Upper lobe of left lung (tissue), 6 donors: ENCODE data around the gene SGMS1. TPM values are rescaled to one million over a fixed set of nuclear protein-coding genes. Genes with fewer than 3 reads are reported as not detected.
A peak's percentile ranks its signal among the peaks of the same experiment; 100 is the strongest.

Experiments used
- ATAC-seq, 2 donors: fragments of 200-7000 bp; cut with Tn5 transposase; one replicate each; pipeline ENCODE4 v1.9.1; 2022; ENCODE audit warnings: mild to moderate bottlenecking in 2 of 2, moderate library complexity in 2 of 2; ENCODE audit not compliant: low FRiP score in 2 of 2
- DNase-seq, 2 donors: peaks; one replicate each; pipeline ENCODE4 v3.0.0-alpha.2; 2019 to 2020
- H3K27ac ChIP-seq, 4 donors: fragments of 200-600 bp; sonication (generic); one replicate each; pipeline ENCODE4 v1.5.1; 2016 to 2019
- H3K27me3 ChIP-seq, 4 donors: fragments of 200-600 bp; sonication (generic); one replicate each; pipeline ENCODE4 v1.5.1; 2017 to 2019
- H3K36me3 ChIP-seq, 4 donors: fragments of 200-600 bp; sonication (generic); one replicate each; pipeline ENCODE4 v1.5.1; 2016 to 2019
- H3K4me1 ChIP-seq, 4 donors: fragments of 200-600 bp; sonication (generic); one replicate each; pipeline ENCODE4 v1.5.1; 2018 to 2019
- H3K4me3 ChIP-seq, 4 donors: fragments of 200-600 bp; sonication (generic); one replicate each; pipeline ENCODE4 v1.5.1; 2017 to 2019; ENCODE audit warnings: mild to moderate bottlenecking in 2 of 4, moderate library complexity in 1 of 4
- H3K9me3 ChIP-seq, 4 donors: fragments of 200-600 bp; sonication (generic); one replicate each; pipeline ENCODE4 v1.5.1; 2018 to 2019
- EP300 ChIP-seq, 4 donors: sonication (generic); formaldehyde crosslinking; IDR thresholded peaks; one replicate each; pipeline ENCODE4 v1.5.1; 2017; ENCODE audit warnings: antibody characterized with exemption in 4 of 4, control low read depth in 2 of 4
- POLR2A ChIP-seq, 4 donors: fragments of 450-650 bp; IDR thresholded peaks; one replicate each; pipeline ENCODE4 v1.5.1; 2016 to 2017; ENCODE audit warnings: antibody characterized with exemption in 4 of 4, mild to moderate bottlenecking in 2 of 4
- POLR2AphosphoS5 ChIP-seq, 2 donors: sonication (generic); formaldehyde crosslinking; IDR thresholded peaks; one replicate each; pipeline ENCODE4 v1.5.1; 2017; ENCODE audit warnings: antibody characterized with exemption in 2 of 2
- WGBS, 2 donors: methylation state at CpG; one replicate each; pipeline ENCODE4 v1.1.5; 2017 to 2018; 5-methylcytosine and 5-hydroxymethylcytosine counted together
- total RNA-seq, 6 donors: library from RNA; depleted of rRNA in 4 of 6; stranded (reverse); fragments of >200 nt in 4 of 6; gene quantifications; one replicate each; pipeline versions ENCODE4 v1.1.0 to v1.2.1, GENCODE V29; 2016 to 2021
- TF ChIP-seq, protein P1 (sequence below), 6 experiments: fragments of 450-650 bp in 4 of 6; fragments of 200-600 bp in 2 of 6; sonication (generic) in 2 of 6; IDR thresholded peaks; one replicate each; pipeline ENCODE4 v1.5.1; 2016 to 2019; ENCODE audit warnings: antibody characterized with exemption in 6 of 6
- donor health status: DM: no; HTN: no; CAD: no; lungs with moderate emphysema.
- donor health status: DM: no; HTN: yes; CAD: no; lungs with severe emphysema.

Gene SGMS1
- total RNA-seq, 6 donors from 2014 or later = 66.7 to 230 (median 173) TPM

DNA sequence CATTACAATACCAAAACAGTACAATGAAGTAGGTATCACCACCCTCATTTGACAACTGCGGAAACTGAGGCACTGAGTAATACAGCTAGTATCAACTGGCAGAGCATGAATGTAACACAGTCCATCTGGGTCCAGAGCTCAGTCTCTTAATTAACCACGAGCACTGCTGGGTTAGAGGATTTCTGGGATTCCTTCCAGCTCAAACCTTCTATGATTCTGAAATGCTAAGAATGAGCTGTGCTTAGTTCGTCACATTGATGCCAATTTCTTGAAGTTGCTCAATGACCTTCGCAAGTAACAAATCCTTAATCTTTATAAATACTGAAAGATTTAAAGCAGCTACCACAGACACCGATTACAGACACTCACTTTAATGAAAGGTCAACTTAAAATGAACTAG lies 62.5 kb downstream of the SGMS1 start:
- TF ChIP-seq POLR2A (IDR thresholded peaks at IDR 0.05) = no peak
- TF ChIP-seq, protein P1, sequence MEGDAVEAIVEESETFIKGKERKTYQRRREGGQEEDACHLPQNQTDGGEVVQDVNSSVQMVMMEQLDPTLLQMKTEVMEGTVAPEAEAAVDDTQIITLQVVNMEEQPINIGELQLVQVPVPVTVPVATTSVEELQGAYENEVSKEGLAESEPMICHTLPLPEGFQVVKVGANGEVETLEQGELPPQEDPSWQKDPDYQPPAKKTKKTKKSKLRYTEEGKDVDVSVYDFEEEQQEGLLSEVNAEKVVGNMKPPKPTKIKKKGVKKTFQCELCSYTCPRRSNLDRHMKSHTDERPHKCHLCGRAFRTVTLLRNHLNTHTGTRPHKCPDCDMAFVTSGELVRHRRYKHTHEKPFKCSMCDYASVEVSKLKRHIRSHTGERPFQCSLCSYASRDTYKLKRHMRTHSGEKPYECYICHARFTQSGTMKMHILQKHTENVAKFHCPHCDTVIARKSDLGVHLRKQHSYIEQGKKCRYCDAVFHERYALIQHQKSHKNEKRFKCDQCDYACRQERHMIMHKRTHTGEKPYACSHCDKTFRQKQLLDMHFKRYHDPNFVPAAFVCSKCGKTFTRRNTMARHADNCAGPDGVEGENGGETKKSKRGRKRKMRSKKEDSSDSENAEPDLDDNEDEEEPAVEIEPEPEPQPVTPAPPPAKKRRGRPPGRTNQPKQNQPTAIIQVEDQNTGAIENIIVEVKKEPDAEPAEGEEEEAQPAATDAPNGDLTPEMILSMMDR (IDR thresholded peaks at IDR 0.05) = no peak
- no peak for TF ChIP-seq POLR2AphosphoS5 (IDR thresholded peaks at IDR 0.05)
- TF ChIP-seq EP300 (IDR thresholded peaks at IDR 0.05) = no peak
- ATAC-seq = peak; percentile 74 to 88
- Histone ChIP-seq H3K9me3 (no peaks in the 10 kb centered on the region), H3K4me3 (no peak overlapping the region), H3K27me3 (no peaks in the 10 kb centered on the region), H3K4me1 (peaks cover 0 to 27% (median 19%) of the 10 kb centered on the region in 4 donors), H3K27ac (peak overlapping the region in 3 of 4 donors; percentile 9 to 42 (median 24)), H3K36me3 (no peaks in the 10 kb centered on the region)
- no peak for DNase-seq
- WGBS, 2 donors = 53 to 69% methylated on average over 5 of the region's 5 CpGs

DNA sequence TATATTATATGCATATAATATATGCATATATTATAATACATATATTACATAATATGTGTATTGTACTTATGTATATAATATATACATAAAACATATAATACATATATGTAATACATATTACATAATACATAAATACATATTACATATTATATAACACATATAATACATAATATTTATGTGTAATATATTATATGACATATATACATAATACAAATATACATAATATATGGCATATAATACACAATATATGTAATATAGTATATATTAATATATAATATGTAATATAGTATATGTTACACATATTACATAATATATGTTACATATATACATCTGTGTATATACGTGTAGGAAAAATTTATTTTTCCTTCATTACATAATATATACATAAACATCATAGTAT lies 63.4 kb downstream of the SGMS1 start:
- Histone ChIP-seq H3K27me3 (no peaks in the 10 kb centered on the region), H3K9me3 (no peaks in the 10 kb centered on the region), H3K4me3 (no peak overlapping the region), H3K4me1 (peaks cover 0 to 32% (median 19%) of the 10 kb centered on the region in 4 donors), H3K36me3 (no peaks in the 10 kb centered on the region), H3K27ac (no peak overlapping the region)
- WGBS, 2 donors = 78 to 94% methylated on average over 1 of the region's 1 CpG
- DNase-seq (no peak), ATAC-seq (no peak)
- TF ChIP-seq, protein P1 (IDR thresholded peaks at IDR 0.05) = no peak
- TF ChIP-seq POLR2AphosphoS5 (IDR thresholded peaks at IDR 0.05) (no peak), POLR2A (IDR thresholded peaks at IDR 0.05) (no peak), EP300 (IDR thresholded peaks at IDR 0.05) (no peak)

DNA sequence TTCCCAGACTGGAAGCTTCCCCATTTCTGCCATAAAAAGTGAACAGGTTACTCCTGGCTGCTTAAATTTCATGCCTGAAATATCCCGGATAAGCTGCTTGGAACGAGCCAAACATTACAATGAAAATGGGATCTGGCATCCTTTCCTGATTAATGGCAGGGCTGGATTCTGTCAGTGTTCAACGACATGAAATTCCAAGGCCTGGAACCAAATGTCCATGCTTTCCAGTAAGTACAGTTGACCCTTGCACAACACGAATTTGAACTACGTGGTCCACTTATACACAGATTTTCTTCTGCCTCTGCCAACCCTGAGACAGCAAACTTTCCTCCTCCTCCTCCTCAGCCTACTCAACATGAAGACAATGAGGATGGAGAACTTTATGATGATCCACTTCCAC lies 65.4 kb downstream of the SGMS1 start:
- no peak overlapping the region for H3K27ac ChIP-seq
- WGBS, 2 donors = 66 to 82% methylated on average over 5 of the region's 5 CpGs
- no peaks in the 10 kb centered on the region for H3K27me3 ChIP-seq
- DNase-seq (no peak), ATAC-seq (peak in 1 of 2 donors; percentile 28)
- no peak overlapping the region for H3K4me3 ChIP-seq
- H3K36me3 ChIP-seq = no peaks in the 10 kb centered on the region
- H3K9me3 ChIP-seq = no peaks in the 10 kb centered on the region
- TF ChIP-seq, protein P1 (IDR thresholded peaks at IDR 0.05) = no peak
- TF ChIP-seq POLR2A (IDR thresholded peaks at IDR 0.05) = no peak
- peak; percentile 27 to 66 for TF ChIP-seq POLR2AphosphoS5 (IDR thresholded peaks at IDR 0.05)
- TF ChIP-seq EP300 (IDR thresholded peaks at IDR 0.05) = peak in 2 of 4 donors; percentile 15 to 34
- H3K4me1 ChIP-seq = peaks cover 0 to 36% (median 22%) of the 10 kb centered on the region in 4 donors

DNA sequence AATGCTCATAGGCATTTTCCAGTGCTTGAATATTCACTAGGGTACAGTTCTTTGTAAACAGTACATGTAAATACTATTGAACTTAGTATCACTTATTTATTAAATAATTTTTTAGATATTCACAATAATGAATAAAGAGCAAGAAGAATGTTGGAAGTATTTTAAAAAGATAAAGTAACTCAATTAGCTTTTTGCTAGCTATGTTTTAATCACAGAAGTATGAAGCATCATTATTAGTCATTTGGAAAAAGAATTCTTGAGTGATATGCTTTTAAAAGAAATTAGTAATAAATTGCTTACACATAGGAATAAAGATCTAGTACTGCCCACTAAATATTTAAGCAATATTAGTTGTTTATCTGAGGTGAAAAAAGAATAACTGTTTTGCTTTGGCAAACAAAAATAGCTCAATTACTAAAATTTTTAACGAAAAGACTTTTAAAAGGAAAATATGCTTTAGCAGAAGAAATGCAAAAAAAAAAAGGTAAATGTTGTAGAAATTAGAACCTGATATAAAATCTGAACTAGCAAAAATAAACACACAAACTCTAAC lies 66.5 kb downstream of the SGMS1 start:
- no peaks in the 10 kb centered on the region for H3K9me3 ChIP-seq
- WGBS, 2 donors = 80 to 91% methylated on average over 1 of the region's 1 CpG
- TF ChIP-seq POLR2A (IDR thresholded peaks at IDR 0.05) (no peak), EP300 (IDR thresholded peaks at IDR 0.05) (no peak), POLR2AphosphoS5 (IDR thresholded peaks at IDR 0.05) (no peak)
- TF ChIP-seq, protein P1 (IDR thresholded peaks at IDR 0.05) = no peak
- H3K27ac ChIP-seq = no peak overlapping the region
- H3K27me3 ChIP-seq = no peaks in the 10 kb centered on the region
- H3K4me1 ChIP-seq = peaks cover 9 to 47% (median 27%) of the 10 kb centered on the region in 4 donors
- H3K4me3 ChIP-seq = no peak overlapping the region
- ATAC-seq = no peak
- H3K36me3 ChIP-seq = no peaks in the 10 kb centered on the region
- no peak for DNase-seq
